CD4-positive, alpha-beta T cell treated with Interferon gamma for 1 hour (primary cell): ENCODE results near the gene GPRC5D.

Source experiments
- DNase-seq: peaks from one replicate; pipeline ENCODE4 v3.0.0-alpha.2; 2020

The GPRC5D gene

DNA sequence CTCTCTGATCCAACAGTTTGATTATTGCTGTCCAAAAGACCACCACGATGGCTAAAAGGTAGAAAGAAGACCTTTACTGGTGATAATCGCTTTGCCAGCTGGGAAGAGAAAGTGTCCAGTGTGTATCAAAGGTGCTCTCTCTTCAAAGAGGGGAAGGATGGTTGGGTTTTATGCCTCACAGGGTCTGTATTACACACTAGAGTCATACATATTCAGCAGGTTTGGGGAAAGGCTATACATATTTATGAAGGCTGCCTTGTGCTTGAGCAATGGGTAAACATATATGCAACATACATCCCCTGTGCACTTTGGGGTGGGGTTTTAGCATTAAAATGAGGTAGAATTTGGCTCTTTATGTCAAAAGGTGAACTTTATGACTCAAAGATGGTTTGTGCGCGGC lies 18.2 kb downstream of the GPRC5D start:
- no peak for DNase-seq

DNA sequence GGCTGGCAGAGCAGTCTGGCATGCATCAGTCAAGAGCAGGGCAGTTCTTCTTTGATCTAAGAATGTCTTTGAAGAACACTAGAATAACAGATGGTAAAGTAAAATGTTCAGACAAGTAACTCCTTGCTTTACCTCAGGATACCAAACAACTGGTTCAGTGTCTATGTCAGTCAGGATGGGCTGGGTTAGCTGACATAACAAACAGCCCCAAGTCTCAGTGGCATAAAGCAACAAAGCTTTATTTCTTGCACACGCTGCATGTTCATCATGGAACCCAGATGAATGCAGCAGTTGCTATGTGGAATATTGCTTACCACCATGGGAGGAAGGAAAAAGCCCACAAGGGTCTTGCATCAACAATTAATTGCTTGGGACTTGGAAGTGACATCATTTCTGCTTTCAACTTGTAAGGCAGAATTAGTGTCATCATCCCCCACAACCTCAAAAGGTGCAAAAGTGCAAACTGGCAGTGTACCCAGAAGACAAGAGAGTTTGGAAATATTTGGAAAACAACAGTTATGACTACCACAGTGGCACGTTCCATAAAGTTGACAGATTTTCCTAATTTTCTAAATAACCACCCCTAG lies 21.2 kb downstream of the GPRC5D start:
- no peak for DNase-seq

DNA sequence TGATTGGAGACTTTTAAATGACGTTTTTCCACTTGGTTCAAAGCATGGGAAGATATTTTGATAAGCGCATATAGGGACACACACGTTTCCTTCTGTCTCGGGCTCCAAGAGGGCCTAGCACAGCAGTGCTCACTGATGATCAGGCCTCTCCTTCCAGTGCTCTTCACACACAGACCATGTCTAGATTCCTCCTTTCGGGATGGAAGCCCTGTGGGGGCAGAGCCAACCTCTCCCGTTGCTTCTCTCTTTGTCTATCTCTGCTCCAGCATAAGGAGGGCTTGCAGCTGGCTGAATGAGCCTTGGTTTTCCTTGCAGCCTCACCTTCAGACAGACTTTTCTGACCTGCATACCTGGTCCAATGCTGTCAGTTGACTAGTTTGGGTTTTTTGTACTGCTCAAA lies 22.3 kb downstream of the GPRC5D start:
- DNase-seq, result no peak

DNA sequence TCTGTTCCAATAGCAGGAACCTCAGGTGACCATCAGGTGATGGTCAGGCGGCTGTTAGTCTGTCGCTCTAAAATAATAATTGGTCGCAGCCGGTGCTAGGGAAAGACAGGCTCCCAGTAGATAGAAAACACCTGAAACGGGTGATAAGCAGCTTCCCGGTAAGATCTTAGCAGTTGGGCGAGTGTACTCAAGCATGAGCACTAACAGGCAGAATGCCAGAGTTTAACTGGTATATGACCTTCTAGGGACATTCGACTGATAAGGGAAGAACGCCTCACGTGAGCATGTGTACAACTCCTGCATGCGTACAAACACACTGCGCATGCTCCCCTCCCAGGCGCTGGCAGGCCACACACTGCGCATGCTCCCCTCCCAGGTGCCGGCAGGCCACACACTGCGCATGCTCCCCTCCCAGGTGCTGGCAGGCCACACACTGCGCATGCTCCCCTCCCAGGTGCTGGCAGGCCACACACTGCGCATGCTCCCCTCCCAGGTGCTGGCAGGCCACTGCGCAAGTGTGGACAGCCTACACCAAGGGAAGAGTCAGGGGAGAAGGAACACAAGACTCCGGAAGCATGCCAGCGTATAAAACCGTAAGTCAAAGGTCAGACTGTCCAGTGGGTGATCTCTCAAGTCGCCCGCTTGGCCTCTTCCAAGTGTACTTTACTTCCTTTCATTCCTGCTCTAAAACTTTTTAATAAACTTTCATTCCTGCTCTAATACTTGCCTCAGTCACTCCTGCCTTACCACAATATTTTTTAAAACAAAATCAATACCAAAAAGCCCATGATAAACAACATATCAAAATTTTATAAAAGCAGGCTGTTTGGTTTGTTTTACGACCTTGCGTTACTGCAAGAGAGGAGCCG lies 24.5 kb downstream of the GPRC5D start:
- DNase-seq, result peak; percentile 68

DNA sequence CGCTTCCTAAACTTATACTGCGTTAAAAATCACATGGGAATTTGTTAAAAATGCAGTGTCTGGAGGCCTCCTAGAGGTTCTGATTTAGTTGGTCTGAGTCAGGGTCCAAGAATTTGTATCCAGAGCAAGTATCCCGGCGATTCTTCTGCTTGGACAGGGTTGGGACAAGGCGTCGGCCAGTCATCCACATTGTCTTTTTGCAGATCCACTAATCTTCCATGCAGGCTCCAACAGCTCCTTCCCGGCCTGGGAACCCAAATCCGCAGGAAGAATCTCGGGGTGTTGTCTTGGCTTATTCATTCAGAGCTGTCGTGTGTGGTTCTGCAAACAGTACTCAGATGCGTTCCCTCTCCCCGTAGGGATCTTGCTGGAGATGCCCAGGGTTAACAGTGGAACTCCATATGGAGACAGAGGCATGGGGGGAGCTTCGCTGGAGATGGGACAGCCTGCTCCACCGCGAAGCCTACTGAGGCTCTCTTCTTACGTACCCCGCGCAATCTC lies 25.3 kb downstream of the GPRC5D start:
- DNase-seq, result no peak

DNA sequence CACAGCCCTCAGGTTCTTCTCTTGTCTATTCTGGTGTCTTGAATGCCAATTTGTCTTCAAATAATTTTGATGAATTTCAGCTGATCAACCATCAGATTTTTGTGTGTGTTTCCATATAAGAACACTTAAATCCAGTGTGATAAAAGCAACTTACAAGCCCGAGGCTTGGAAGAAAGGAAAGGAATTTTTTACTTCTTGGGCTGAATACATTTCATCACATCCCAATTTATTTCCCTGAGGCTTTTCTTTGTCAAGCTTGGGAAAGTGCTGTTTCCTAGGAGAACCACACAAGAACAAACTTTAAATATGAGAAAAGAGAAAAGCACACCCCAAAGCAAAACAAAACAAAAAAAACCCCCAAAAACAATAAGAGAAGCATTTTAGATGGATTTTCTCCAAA lies 26.6 kb downstream of the GPRC5D start:
- DNase-seq, result no peak

DNA sequence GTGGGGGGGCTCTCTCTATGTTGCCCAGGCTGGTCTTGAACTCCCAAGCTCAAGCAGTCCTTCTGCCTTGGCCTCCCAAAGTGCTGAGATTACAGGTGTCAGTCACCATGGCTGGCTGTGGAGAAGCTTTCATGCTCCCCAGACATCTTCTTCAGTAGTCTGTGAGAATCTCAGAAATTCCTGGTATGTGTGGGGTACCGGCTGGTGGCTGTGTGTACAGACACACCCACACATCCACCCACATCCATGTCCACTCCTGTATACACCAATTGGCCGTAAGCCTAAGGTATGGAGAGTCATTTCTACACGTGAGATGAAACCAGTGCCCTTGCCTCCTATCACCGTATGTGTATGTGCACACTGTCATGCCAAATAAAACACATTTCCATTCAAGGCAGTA lies 27.8 kb downstream of the GPRC5D start:
- DNase-seq, result no peak

DNA sequence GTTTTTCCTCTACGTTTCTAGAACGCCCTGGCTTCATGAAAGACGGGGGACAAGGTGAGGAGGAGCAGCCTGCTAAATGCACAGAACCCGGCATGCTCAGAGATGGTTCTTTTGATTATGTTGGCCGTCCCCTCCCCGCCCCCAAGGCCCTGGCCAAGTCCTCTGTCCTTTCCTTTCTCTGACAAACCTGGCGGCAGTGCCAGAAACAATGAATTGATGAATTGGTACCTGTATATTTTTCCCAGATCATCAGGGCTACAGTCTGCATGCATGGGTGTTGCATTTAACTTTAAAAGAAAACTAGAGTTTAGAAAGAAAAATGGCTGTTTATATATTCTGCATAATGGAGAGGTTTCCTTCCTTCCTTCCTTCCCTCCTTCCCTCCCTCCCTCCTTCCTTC lies 29.0 kb downstream of the GPRC5D start:
- DNase-seq, result no peak

DNA sequence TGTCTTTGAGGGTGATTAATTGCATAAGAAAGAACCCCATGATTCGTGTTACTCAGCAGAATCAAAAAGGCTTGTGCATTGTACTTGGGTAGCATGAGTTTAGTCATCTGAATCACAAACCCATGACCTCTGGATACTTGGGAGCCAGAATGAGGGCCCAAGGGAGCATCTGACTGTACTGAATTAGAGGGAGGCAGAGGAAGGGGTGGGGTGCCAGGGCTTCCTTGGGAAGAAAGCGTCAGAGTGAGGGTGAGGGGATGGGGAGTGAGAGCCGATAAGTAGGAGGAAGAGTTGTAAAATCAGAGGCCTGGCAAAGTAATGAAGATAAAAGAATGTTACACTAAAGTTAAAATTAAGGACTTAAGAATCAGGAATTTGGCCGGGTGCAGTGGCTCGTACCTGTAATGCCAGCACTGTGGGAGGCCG lies 29.8 kb downstream of the GPRC5D start:
- DNase-seq, result no peak

DNA sequence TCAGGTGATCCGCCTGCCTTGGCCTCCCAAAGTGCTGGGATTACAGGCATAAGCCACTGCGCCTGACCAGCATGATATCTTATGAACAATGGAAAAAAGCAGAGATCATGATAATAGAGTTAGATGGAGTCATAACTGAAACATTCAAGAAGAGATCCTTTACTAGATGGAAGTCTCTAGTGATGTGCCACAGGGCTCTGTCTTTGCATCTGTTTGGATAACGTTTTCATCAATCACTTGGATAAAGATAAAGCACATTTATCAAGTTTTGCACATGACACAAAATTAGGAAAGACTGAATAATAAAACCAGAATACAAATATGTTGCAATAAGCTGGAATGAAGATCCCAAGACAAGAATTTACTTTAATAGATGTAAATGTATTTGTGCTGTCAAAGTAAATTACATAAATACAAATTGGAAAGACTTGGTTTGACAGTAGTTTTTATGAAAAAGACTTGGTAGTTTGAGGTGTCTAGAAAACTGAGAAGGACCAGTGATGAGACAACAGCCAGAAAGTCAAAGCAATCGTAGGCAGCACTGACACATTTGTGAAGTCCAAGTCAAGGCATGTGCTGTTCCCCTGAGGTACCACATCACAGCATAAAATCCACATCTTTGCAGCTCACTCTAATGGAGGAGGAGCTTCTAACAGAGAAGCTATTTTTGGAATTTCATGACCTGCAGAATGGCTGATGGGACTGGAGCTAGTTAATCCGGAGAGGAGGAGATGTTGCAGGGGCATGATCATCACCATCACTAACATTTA lies 32.1 kb downstream of the GPRC5D start:
- no peak for DNase-seq

DNA sequence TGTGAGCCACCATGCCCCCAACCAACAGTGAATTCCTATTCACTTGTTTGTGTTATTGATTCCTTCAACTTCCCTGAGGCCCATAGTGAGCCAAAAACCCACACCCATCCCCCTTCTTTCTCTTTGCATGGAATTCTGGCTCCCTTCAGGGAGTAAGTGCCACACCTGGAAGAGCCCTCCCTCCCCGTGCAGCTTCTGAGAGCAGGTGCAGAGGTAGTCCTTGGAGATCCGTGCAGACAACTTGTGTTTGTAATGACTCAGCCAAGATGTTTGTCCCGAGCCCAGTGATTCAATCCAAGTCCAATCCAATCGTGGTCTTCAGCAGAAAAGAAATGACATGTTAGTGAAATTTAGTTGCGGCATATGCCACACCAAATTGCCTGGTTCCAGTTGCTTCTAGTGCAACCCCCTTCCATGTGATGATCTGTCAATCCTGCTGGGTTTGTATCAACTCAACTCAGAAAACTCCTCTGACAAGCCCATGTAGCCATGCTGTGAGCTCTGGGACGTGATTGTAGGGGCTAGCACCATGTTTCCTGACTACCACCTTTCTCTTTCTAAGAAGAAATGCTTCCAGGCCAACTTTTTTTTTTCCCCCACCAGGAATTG lies 33.1 kb downstream of the GPRC5D start:
- DNase-seq, result no peak

DNA sequence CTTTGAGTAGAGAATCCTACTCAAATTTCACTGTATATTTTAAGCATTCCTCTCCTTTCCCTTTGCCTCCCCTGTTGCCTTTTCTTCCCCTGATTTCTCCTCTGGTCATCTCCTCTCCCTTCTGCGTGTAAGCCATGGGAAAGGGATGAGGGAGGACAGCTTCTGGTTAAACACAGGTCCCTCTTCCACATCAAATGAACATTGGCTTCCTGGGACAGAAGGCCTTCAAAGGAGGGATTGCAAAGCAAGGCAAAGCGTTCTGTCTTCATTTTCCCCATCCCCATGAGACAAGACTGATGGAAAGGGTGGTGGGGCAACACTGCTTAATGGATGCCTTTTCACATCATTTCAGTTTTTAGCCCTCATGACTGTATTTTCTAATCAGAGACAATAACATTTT lies 34.5 kb downstream of the GPRC5D start:
- no peak for DNase-seq

DNA sequence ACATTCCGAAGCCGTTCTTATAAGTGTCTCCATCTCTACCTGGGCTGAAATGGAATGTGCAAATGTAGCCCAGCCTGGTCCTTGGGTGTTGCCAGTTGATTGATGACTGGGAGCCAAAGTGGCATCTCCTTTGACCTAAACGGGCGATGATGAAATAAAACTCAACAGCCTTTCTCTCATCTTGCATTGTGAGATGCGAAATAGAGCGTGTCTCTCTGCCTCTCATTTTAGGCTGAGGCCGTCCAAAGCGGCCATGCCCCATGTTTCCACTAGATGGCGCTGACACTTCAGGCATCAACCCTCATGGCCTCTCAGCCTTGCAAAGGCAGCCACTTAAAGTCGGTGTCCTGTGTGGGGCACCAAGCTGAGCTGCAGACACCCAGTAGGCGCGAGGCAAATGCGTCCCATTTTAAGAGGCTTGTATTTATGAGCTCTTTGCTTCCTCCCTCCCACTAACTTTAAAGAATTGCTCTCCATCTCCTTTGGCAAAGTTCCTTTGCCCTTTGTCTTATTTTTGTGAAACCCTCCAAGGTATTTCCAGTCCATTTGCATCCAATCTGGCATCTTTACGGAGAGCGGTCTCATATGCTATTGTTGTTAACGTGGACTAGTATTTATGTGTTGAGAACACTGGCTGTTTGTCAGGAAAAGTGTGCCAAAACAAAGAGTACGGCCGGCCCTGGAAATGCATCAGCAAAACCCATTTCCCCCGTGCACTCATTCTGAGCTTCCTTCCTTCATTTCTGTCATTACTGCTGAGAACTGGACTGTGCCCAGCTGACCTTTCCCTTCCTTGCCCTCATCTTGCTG lies 35.6 kb downstream of the GPRC5D start:
- DNase-seq, result peak; percentile 78

DNA sequence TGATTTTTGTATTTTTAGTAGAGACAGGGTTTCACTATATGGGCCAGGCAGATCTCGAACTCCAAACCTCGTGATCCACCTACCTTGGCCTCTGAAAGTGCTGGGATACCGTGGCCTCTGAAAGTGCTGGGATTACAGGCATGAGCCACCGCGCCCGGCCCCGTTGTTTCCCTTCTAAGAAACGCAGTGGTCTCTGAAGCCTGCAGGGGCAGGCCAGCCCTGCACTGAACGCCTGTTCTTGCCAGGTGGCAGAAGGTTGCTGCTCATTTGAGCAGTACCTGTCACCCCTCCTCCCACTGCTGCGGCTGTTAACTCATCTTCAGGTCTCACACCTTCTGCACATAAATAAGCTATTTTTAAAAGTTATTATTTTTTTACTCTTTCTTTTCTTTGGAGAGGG lies 36.3 kb downstream of the GPRC5D start:
- no peak for DNase-seq

DNA sequence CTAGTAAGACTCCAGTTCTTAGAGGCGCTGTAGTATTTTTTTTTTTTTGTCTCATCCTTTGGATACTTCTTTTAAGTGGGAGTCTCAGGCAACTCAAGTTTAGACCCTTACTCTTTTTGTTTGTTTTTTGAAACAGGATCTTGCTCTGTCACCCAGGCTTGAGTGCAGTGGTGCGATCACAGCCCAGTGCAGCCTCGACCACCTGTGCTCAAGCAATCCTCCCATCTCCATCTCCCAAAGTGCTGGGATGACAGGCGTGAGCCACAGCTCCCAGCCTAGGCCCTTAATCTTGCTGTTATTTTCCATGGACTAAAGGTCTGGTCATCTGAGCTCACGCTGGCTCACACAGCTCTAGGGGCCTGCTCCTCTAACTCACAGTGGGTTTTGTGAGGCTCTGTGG lies 39.3 kb downstream of the GPRC5D start:
- no peak for DNase-seq

DNA sequence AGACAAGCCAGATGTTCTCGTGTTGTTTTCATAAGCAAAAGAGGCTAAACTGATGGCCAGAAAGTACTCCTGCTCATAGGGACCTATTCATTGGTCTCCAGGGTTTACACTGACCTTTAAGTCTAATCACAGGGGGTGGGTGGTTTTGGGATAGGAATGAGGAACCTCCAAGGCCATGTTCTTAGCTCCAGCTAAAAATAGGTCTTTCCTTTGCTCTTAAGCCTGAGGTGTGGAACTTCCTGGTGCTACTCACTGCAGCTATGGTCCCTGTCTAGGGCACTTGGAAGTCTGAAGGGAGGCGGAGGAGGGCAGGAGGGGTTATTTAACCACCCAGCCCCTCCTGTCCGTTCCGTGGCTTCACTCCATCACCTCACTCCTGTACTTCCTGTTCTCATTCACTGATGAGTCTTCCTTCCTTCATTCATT lies 42.0 kb downstream of the GPRC5D start:
- DNase-seq, result no peak

DNA sequence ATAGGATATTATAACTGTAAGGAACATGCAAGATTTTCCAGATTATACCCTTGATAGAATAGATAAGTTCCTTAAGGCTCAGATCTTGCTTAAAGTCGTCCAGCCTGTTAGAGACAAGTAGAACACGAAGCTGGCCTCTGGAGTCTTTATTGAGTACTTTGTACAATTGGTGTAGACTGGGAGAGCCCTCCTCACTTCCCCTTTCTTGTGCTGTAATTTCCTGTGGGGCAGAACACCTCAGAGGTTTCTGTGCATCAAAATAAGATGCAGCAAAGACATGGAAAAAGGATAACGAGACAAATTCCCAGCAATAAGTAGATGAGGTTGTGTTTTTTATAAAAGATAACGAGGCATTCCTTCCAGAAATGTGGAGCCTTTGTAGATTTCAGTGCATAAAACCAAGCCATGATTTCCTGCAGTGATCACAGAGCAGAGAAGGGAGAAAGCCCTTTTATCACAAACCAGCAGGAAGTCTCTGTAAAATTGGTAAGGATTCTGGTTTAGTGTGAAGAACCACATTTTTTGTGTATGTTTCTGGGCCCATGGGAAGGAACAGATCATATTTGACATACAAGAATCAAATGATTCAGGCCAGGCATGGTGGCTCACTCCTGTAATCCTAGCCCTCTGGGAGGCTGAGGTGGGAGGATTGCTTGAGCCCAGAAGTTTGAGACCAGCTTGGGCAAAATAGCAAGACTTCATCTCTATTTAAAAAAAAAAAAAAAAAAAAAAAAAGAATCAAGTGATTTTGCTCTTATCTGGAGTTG lies 42.6 kb downstream of the GPRC5D start:
- DNase-seq, result no peak

DNA sequence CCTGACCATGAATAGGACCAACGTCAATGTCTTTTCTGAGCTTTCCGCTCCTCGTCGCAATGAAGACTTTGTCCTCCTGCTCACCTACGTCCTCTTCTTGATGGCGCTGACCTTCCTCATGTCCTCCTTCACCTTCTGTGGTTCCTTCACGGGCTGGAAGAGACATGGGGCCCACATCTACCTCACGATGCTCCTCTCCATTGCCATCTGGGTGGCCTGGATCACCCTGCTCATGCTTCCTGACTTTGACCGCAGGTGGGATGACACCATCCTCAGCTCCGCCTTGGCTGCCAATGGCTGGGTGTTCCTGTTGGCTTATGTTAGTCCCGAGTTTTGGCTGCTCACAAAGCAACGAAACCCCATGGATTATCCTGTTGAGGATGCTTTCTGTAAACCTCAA lies 43.3 kb downstream of the GPRC5D start:
- DNase-seq, result no peak

DNA sequence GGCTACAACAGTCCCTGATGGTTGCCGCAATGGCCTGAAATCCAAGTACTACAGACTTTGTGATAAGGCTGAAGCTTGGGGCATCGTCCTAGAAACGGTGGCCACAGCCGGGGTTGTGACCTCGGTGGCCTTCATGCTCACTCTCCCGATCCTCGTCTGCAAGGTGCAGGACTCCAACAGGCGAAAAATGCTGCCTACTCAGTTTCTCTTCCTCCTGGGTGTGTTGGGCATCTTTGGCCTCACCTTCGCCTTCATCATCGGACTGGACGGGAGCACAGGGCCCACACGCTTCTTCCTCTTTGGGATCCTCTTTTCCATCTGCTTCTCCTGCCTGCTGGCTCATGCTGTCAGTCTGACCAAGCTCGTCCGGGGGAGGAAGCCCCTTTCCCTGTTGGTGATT lies 43.7 kb downstream of the GPRC5D start:
- no peak for DNase-seq

DNA sequence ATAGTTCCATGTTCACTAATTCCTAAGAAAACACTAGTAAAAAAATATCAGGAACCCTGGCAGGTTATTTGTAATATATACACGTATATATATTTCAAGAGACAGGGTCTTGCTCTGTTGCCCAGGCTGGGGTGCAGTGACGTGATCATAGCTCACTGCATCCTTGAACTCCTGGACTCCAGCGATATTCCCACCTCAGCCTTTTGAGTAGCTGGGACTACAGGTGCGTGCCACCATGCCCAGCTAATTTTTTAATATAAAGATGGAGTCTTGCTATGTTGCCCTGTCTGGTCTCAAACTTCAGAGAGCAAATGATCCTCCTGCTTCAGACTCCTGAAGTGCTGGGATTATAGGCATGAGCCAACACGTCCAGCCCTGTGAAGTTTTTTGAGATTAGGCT lies 44.4 kb downstream of the GPRC5D start:
- no peak for DNase-seq
